AG10803 (cell line): ENCODE data around the gene LRRC55.

Source experiments
- DNase-seq: peaks from one replicate; pipeline ENCODE4 v3.0.0; 2010; ENCODE audit warnings: low read depth
- H3K4me3 ChIP-seq: 2 replicates; pipeline ENCODE4 v1.5.1; 2011; ENCODE audit warnings: mild to moderate bottlenecking, low read length, control low read depth
- TF ChIP-seq, protein P1 (sequence below): conservative IDR thresholded peaks from 2 replicates; pipeline ENCODE4 v1.5.1; 2011; ENCODE audit warnings: mild to moderate bottlenecking, low read length, control low read depth, inconsistent platforms

The LRRC55 gene

DNA sequence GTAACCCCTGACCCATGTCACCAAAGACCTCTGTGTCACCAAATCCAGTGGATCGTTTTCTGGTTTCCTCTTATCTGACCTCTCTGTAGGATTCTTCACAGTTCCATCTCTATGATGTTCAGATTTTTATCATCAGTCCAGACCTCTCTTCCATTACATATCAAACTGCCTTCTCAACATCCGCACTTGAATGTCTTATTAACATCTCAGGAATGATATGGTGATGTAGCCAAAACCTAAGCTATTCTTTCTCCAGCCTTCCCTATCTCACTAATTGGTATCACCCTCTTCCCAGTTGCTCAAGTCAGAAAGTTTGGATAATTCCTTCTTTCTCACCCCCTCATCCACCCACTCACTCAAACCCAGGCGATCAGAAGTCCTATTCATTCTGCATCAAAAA lies 41.8 kb downstream of the LRRC55 start:
- TF ChIP-seq, protein P1, sequence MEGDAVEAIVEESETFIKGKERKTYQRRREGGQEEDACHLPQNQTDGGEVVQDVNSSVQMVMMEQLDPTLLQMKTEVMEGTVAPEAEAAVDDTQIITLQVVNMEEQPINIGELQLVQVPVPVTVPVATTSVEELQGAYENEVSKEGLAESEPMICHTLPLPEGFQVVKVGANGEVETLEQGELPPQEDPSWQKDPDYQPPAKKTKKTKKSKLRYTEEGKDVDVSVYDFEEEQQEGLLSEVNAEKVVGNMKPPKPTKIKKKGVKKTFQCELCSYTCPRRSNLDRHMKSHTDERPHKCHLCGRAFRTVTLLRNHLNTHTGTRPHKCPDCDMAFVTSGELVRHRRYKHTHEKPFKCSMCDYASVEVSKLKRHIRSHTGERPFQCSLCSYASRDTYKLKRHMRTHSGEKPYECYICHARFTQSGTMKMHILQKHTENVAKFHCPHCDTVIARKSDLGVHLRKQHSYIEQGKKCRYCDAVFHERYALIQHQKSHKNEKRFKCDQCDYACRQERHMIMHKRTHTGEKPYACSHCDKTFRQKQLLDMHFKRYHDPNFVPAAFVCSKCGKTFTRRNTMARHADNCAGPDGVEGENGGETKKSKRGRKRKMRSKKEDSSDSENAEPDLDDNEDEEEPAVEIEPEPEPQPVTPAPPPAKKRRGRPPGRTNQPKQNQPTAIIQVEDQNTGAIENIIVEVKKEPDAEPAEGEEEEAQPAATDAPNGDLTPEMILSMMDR: no peak
- no peak overlapping the region for H3K4me3 ChIP-seq
- peak; percentile 68 for DNase-seq

DNA sequence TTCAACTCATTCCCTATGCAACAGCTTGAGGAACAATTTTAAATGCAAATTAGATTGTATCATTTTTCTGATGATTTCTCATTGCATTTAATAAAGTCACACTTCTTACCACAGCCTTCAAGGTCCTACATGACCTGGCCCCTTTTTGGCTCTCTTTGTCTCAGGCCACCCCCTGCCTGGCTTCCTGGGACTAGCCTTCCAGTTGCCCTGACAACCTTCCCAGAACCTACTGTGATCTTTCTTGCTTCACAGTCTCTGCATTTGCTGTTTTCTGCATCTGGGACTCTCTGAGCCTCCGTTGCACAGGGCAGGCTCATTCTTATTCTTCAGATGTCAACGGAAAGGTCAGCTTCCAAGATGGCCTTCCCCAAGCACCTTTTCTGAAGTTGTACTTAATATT lies 42.4 kb downstream of the LRRC55 start:
- H3K4me3 ChIP-seq: no peak overlapping the region
- TF ChIP-seq, protein P1: no peak
- DNase-seq: no peak

DNA sequence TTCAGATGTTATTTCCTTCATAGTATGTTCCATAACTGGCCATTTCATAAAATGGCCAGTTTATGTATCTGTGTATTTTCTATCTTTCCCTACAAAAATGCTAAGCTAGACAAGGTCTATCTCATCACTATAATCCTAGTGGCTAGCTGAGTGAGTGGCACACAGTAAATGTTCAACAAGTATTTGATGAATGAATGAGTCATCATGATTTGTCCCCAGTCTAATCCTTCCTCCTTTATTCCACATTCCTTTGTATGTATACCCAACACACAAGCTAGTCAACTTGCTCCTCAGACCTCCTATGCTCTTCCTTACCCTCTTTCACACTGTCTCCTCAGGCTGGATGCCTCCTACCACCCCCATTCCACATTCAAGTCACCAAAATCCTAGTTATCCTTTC lies 42.8 kb downstream of the LRRC55 start:
- peak; percentile 62 for DNase-seq
- no peak overlapping the region for H3K4me3 ChIP-seq
- TF ChIP-seq, protein P1: peak; percentile 17; the same call in 1 of the 2 replicates

DNA sequence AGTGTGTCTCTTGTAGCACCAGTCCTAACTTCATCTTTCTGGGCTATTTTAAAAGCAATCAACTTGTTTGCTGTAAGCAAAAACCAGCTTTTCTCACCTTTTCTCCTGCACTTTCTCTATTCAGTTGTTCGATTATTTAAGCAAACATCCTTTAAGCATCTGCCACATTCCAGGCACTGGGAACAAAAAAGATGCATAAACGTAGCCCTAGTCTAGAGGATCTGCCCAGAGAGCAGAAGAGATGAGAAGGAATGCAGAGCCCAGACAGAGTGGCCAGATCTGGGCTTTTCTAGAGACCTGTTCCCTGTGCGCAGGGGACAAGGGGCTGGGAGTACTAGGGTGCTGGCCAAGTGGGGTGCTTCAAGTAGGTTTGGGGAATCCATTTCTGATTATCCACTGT lies 46.8 kb downstream of the LRRC55 start:
- TF ChIP-seq, protein P1: no peak
- H3K4me3 ChIP-seq: no peak overlapping the region
- no peak for DNase-seq

DNA sequence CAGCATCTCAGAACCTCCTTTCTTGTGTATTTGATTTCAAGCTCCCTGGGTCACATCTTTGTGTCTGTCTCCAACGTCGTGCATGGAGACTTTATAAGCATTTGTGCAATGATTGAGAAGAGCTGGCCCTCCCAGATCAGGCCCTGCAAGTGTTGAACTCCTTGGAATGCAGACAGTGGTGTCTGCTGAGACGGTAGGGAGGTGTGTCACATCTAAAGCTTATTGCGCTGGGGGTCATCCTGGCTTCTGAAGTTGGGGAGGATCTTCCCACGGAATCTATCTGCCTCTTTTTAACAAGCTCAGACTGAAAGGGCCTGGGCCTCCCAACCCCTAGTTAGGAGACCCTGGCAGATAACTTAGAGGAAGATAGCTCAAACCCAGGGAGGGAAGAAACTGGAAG lies 48.6 kb downstream of the LRRC55 start:
- DNase-seq: peak; percentile 25
- no peak overlapping the region for H3K4me3 ChIP-seq
- TF ChIP-seq, protein P1: no peak

DNA sequence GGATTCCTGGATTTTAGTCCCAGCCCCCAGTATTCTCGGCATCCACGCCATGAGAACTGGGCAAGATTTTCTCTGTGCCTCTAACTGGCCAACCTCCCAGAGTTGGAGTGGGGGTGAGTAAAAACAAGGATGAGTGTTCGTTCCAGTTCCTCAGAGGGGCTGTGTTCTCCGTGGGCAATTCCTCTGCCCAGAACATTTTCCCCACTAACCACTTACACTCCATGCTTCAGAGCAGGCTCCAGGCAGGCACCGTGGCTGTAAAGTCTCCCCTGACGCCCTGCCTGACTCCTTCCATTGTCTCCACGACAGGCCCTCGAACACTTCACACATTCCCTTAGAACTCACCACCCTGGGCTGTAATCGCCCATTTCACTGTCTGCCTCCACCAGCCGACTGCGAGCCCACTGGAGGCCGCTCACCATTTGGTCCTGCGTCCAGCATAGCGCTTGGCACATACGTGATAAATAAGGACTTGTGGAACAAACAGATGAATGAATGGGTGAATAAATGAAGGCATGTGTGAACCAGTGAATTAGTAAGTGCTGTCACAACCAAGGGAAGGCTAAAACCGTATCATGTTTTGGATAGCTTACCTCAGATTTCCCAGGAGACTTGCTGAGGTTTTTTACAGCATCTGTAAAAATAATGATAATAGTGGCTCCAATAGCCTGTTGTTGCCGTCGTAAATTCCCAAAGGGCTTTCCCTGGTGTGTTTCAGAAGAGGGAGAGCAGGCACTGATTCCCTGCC lies 49.2 kb downstream of the LRRC55 start:
- DNase-seq: no peak
- TF ChIP-seq, protein P1: no peak
- H3K4me3 ChIP-seq: no peak overlapping the region

DNA sequence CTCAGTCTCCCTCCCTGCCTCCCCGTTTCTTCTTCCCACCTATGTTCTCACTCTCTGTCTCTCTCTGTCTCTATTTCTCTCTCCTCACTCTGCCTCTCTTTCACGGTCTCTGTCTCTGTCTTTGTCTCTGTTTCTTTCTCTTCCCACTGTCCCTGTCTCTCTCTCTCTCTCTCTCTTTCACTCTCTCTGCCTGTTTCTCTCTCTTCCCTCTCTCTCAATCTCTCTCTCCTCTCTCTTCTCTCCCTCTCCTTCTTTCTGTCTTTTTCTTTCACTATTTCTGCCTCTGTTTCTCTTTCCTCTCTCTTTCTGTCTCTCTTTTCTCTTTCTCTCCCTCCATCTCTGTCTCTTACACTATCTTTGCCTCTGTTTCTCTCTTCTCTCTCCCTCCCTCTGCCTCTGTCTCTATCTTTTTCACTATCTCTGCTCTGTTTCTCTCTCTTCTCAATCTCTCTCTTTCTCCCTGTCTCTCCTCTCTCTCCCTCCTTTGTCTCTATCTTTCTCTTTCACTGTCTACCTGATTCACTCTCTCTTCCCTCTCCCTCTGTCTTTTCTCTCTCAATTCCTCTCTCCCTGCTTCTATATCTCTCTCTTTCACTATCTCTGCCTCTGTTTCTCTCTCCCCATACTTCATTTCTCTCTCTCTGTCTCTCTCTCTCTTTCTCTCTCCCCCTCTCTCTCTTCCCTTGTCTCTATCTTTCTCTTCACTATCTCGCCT lies 49.9 kb downstream of the LRRC55 start:
- TF ChIP-seq, protein P1: no peak
- H3K4me3 ChIP-seq: no peak overlapping the region
- no peak for DNase-seq
